Suprapubic skin (tissue), 4 donors: ENCODE results near the gene PSTPIP2. TPM values are rescaled to one million over a fixed set of nuclear protein-coding genes. Genes with fewer than 3 reads are reported as not detected.
A peak's percentile ranks its signal among the peaks of the same experiment; 100 is the strongest.

ENCODE experiments used
- DNase-seq, 2 donors: peaks; one replicate each; pipeline ENCODE4 v3.0.0-alpha.2; 2019; ENCODE audit warnings: low spot score in 2 of 2
- H3K27ac ChIP-seq: fragments of 200-600 bp; sonication (generic); one replicate; pipeline ENCODE4 v1.5.1; 2019
- H3K27me3 ChIP-seq: fragments of 200-600 bp; sonication (generic); one replicate; pipeline ENCODE4 v1.5.1; 2019
- H3K36me3 ChIP-seq: fragments of 200-600 bp; sonication (generic); one replicate; pipeline ENCODE4 v1.5.1; 2019
- H3K4me1 ChIP-seq: fragments of 200-600 bp; sonication (generic); one replicate; pipeline ENCODE4 v1.5.1; 2019
- H3K4me3 ChIP-seq: fragments of 200-600 bp; sonication (generic); one replicate; pipeline ENCODE4 v1.5.1; 2019; ENCODE audit warnings: mild to moderate bottlenecking
- H3K9me3 ChIP-seq: fragments of 200-600 bp; sonication (generic); one replicate; pipeline ENCODE4 v1.5.1; 2019
- CTCF ChIP-seq, 2 donors: fragments of 200-600 bp in 1 of 2; fragments of 450-650 bp in 1 of 2; sonication (generic) in 1 of 2; IDR thresholded peaks; one replicate each; pipeline ENCODE4 v1.5.1; 2016 to 2019; ENCODE audit warnings: antibody characterized with exemption in 2 of 2, mild to moderate bottlenecking in 1 of 2, moderate library complexity in 1 of 2
- EP300 ChIP-seq: sonication (generic); formaldehyde crosslinking; IDR thresholded peaks from one replicate; pipeline ENCODE4 v1.6.1; 2017; ENCODE audit warnings: antibody characterized with exemption
- POLR2A ChIP-seq, 2 donors: fragments of 450-650 bp; IDR thresholded peaks; one replicate each; pipeline ENCODE4 v1.6.1; 2017; ENCODE audit warnings: antibody characterized with exemption in 2 of 2, mild to moderate bottlenecking in 2 of 2, moderate library complexity in 2 of 2
- POLR2AphosphoS5 ChIP-seq, 3 donors: sonication (generic); formaldehyde crosslinking; IDR thresholded peaks; one replicate each; pipeline ENCODE4 v1.6.1; 2017; ENCODE audit warnings: antibody characterized with exemption in 3 of 3
- WGBS: methylation state at CpG from one replicate; pipeline ENCODE4 v1.1.5; 2018; 5-methylcytosine and 5-hydroxymethylcytosine counted together
- total RNA-seq, 4 donors: library from RNA; depleted of rRNA; stranded (reverse); fragments of >200 nt; gene quantifications; one replicate each; pipeline ENCODE4 v1.1.0, GENCODE V29; 2016

PSTPIP2 gene
- total RNA-seq, 4 donors from 2014 or later, result 7.5 to 33.6 (median 16.0) TPM

DNA sequence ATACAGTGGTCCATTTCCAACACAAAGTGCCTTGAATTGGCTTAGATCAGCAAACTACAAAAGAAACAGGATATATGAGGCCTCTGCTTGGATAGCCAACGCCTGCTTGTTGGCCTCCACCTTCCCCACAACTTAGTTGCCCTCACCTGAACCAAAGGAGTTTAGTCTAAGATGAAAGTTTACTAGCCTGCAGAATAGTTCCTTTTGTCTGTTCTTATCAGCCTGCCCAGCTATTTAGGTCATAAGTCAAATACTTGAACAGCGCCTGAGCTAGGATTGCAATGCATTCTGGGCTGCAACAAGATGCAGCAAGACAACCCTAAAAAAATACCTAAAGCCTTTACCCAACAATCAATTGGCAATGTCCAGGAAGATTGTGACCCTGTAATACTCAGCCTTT, 91.8 kb downstream of the PSTPIP2 start:
- Histone ChIP-seq H3K4me1 (no peaks in the 10 kb centered on the region), H3K36me3 (no peaks in the 10 kb centered on the region), H3K27ac (no peak overlapping the region), H3K27me3 (no peaks in the 10 kb centered on the region), H3K9me3 (no peaks in the 10 kb centered on the region), H3K4me3 (no peak overlapping the region)
- no peak for DNase-seq
- WGBS, result 92% methylated on average over 2 of the region's 2 CpGs
- TF ChIP-seq POLR2AphosphoS5 (IDR thresholded peaks at IDR 0.05) (no peak), POLR2A (IDR thresholded peaks at IDR 0.05) (no peak), CTCF (IDR thresholded peaks at IDR 0.05) (no peak), EP300 (no peak)

DNA sequence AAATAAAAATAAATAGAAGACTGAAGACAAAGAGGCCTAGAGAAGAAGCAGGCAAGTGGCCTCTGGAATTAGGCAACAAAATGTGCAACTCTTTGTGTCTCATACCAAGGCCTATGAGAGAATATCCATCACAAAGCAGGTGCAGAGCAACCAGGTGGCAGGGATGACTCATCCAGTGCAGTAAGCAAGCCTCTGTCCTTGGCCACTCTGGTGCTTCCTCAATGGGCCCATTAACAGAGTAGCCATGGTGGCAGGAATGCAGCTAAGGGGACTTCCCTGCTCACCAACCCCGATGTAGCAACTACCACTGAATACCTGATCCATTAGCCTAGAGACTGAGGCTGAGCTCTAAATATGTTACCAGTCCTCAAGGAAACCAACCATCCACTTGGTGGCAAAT, 94.0 kb downstream of the PSTPIP2 start:
- no peak for DNase-seq
- Histone ChIP-seq H3K4me1 (no peaks in the 10 kb centered on the region), H3K36me3 (no peaks in the 10 kb centered on the region), H3K27me3 (no peaks in the 10 kb centered on the region), H3K27ac (no peak overlapping the region), H3K4me3 (no peak overlapping the region), H3K9me3 (no peaks in the 10 kb centered on the region)
- 92% methylated on average over 1 of the region's 1 CpG for WGBS
- TF ChIP-seq POLR2AphosphoS5 (IDR thresholded peaks at IDR 0.05), result no peak
- no peak for TF ChIP-seq POLR2A (IDR thresholded peaks at IDR 0.05)
- TF ChIP-seq EP300, result no peak
- TF ChIP-seq CTCF (IDR thresholded peaks at IDR 0.05), result no peak

DNA sequence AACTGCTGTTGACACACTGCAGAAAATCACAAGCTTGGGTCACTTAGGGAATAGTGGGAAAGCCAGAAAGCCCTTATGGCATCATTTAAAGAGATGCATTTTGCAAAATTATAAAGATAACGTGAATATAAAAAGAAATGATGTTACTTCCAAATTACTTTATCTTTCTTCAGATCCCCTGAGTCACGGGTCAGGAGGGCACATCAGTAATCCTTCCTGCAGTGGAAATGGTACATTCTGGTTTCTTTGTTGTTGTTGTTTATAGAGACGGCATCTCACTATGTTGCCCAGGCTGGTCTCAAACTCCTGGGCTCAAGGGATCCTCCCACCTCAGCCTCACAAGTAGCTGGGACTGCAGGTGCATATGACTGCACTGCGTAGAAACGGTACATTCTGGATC, 95.1 kb downstream of the PSTPIP2 start:
- no peak for TF ChIP-seq CTCF (IDR thresholded peaks at IDR 0.05)
- TF ChIP-seq POLR2A (IDR thresholded peaks at IDR 0.05), result no peak
- no peak for TF ChIP-seq POLR2AphosphoS5 (IDR thresholded peaks at IDR 0.05)
- no peak for TF ChIP-seq EP300
- Histone ChIP-seq H3K27me3 (no peaks in the 10 kb centered on the region), H3K36me3 (no peaks in the 10 kb centered on the region), H3K27ac (no peak overlapping the region), H3K4me3 (no peak overlapping the region), H3K9me3 (no peaks in the 10 kb centered on the region), H3K4me1 (no peaks in the 10 kb centered on the region)
- no peak for DNase-seq
- WGBS, result 80% methylated on average over 5 of the region's 5 CpGs

DNA sequence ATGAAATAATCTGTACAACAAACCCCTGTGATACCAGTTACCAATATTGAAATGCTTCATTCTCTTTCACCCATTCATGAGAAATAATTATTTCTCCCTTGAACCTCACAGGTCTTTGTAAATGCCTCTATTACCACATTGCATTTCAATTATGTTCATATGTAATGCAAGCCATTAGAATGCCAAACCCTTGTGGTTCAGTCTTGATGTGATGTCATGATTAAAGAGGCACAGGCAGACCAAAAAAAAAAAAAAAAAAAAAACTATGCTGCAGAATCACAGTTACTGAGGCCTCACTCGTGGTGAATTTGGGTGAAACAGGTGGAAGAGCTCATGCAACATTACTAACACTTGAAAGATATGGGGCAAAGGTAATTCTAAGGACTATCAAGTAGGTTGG, 95.5 kb downstream of the PSTPIP2 start:
- Histone ChIP-seq H3K36me3 (no peaks in the 10 kb centered on the region), H3K27ac (no peak overlapping the region), H3K4me1 (no peaks in the 10 kb centered on the region), H3K9me3 (no peaks in the 10 kb centered on the region), H3K4me3 (no peak overlapping the region), H3K27me3 (no peaks in the 10 kb centered on the region)
- TF ChIP-seq EP300 (no peak), CTCF (IDR thresholded peaks at IDR 0.05) (no peak), POLR2A (IDR thresholded peaks at IDR 0.05) (no peak), POLR2AphosphoS5 (IDR thresholded peaks at IDR 0.05) (no peak)
- 50% methylated on average over 1 of the region's 1 CpG for WGBS
- DNase-seq, result no peak

- no peak overlapping the region for H3K27ac ChIP-seq
- no peak for TF ChIP-seq POLR2AphosphoS5 (IDR thresholded peaks at IDR 0.05)
- peak; percentile 57 to 65 for TF ChIP-seq CTCF (IDR thresholded peaks at IDR 0.05)
Observed at GRCh38 chr18:45974088-45974536, 97.9 kb downstream of the PSTPIP2 start.

More at GRCh38 chr18:45974088-45974536, 97.9 kb downstream of the PSTPIP2 start:
- Histone ChIP-seq H3K4me3 (no peak overlapping the region), H3K9me3 (no peaks in the 10 kb centered on the region), H3K36me3 (no peaks in the 10 kb centered on the region), H3K27me3 (no peaks in the 10 kb centered on the region), H3K4me1 (no peaks in the 10 kb centered on the region)
- no peak for DNase-seq
- 16% methylated on average over 5 of the region's 5 CpGs for WGBS
